NCI-H2171 (cell line): ENCODE measurements around the gene FGF21.
"Not testable (repeated sequence)": the region's sequence is repeated elsewhere in the genome, so short reads cannot be mapped to it uniquely, and the experiment has no call there.

Source experiments
- DNase-seq: peaks from one replicate; lab custom pipeline; 2025; lab: John Stamatoyannopoulos, UW

The FGF21 gene

GRCh38 chr19:48751845-48752495, 3.4 kb upstream of the FGF21 start:
- DNase-seq, result no peak

- DNase-seq, result peak; percentile 95
Measured at GRCh38 chr19:48752496-48753365, 2.6 kb upstream of the FGF21 start, which contains the start of gene FUT1. FUT1 (minus strand) TSS chr19:48752641; CDS start chr19:48751281, 1,360 bp downstream.

GRCh38 chr19:48755787-48756186, 463 bp downstream of the FGF21 start:
- DNase-seq, result no peak

- no peak for DNase-seq
Measured at GRCh38 chr19:48756212-48756611, 888 bp downstream of the FGF21 start.

GRCh38 chr19:48756686-48757085, 1.4 kb downstream of the FGF21 start:
- DNase-seq, result no peak

GRCh38 chr19:48757089-48757675, 1.9 kb downstream of the FGF21 start:
- DNase-seq, result no peak

GRCh38 chr19:48757741-48758144, 2.4 kb downstream of the FGF21 start:
- no peak for DNase-seq

GRCh38 chr19:48760504-48761205, 5.3 kb downstream of the FGF21 start:
- no peak for DNase-seq

- DNase-seq, result not testable (repeated sequence)
Measured at GRCh38 chr19:48765816-48766215, 10.5 kb downstream of the FGF21 start.

- DNase-seq, result peak; percentile 26
Measured at GRCh38 chr19:48768171-48768753, 12.9 kb downstream of the FGF21 start.

- DNase-seq, result no peak
Measured at GRCh38 chr19:48768994-48769713, 13.8 kb downstream of the FGF21 start.

GRCh38 chr19:48770266-48770665, 14.9 kb downstream of the FGF21 start:
- DNase-seq, result no peak

- DNase-seq, result no peak
Measured at GRCh38 chr19:48770734-48771472, 15.6 kb downstream of the FGF21 start.

GRCh38 chr19:48772503-48772953, 17.2 kb downstream of the FGF21 start:
- DNase-seq, result no peak

GRCh38 chr19:48777139-48777538, 21.8 kb downstream of the FGF21 start:
- DNase-seq, result no peak

GRCh38 chr19:48777720-48778119, 22.4 kb downstream of the FGF21 start:
- DNase-seq, result no peak

- DNase-seq, result no peak
Measured at GRCh38 chr19:48779636-48780035, 24.3 kb downstream of the FGF21 start.

- no peak for DNase-seq
Measured at GRCh38 chr19:48780631-48781391, 25.5 kb downstream of the FGF21 start.

- no peak for DNase-seq
Measured at GRCh38 chr19:48784527-48784926, 29.2 kb downstream of the FGF21 start.

GRCh38 chr19:48786422-48786821, 31.1 kb downstream of the FGF21 start:
- DNase-seq, result not testable (repeated sequence)
